HCT116 (cell line): ENCODE measurements around the gene MSH4. TPM values are rescaled to one million over a fixed set of nuclear protein-coding genes. Genes with fewer than 3 reads are reported as not detected.
A peak's percentile ranks its signal among the peaks of the same experiment; 100 is the strongest.

ENCODE experiments used
- ATAC-seq: fragments of 200-7000 bp; cut with Tn5 transposase; 2 replicates; pipeline ENCODE4 v1.9.1; 2020; ENCODE audit warnings: mild to moderate bottlenecking, moderate library complexity
- BruUV-seq: library from RNA; stranded (reverse); fragments of 400-500 nt; replicated peaks from 2 replicates; lab custom pipeline; 2021; lab: Mats Ljungman, UMichigan
- CTCF ChIA-PET: fragments of 300-600 bp; sonication (Branson Sonifier 250); formaldehyde crosslinking; loops from one replicate; lab custom pipeline; 2021; ENCODE audit warnings: antibody characterized with exemption; lab: Charles Lee
- POLR2A ChIA-PET: fragments of 300-600, 350-600 bp; sonication (Branson Sonifier 250); formaldehyde crosslinking; loops from one replicate; lab custom pipeline; 2021; ENCODE audit warnings: antibody characterized with exemption; lab: Charles Lee
- RAD21 ChIA-PET, 2 experiments: fragments of 300-600 bp; sonication (Branson Sonifier 250); formaldehyde crosslinking; loops; one replicate each; lab custom pipeline; 2023; ENCODE audit warnings: low total read pairs in 2 of 2; ENCODE audit not compliant: uncharacterized antibody in 2 of 2, unreplicated experiment in 2 of 2, low non-redundant PET in 1 of 2; lab: Charles Lee
- DNase-seq: peaks from one replicate; pipeline ENCODE4 v3.0.0-alpha.2; 2010; ENCODE audit warnings: low read depth, low spot score
- H2AFZ ChIP-seq: fragments of 200-600 bp; shearing (Covaris generic), sonication (generic); 2 replicates; pipeline ENCODE4 v1.6.1; 2017; ENCODE audit warnings: low read depth, mixed run types, mixed read lengths, antibody characterized with exemption, low read length; ENCODE audit not compliant: poor library complexity, severe bottlenecking
- H3K27ac ChIP-seq: 2 replicates; pipeline ENCODE4 v1.5.1; 2012; ENCODE audit warnings: low read depth, low read length
- H3K27me3 ChIP-seq: fragments of 200-600 bp; sonication (generic); 2 replicates; pipeline ENCODE4 v1.6.1; 2016; ENCODE audit warnings: mixed run types, low read length, mixed read lengths; ENCODE audit not compliant: insufficient read depth
- H3K36me3 ChIP-seq, 2 experiments: fragments of 200-500 bp in 1 of 2; fragments of 200-600 bp in 1 of 2; sonication (Bioruptor generic) in 1 of 2; sonication (generic) in 1 of 2; 2 replicates each; pipeline versions ENCODE4 v1.5.1 to v1.6.1; 2014 to 2016; ENCODE audit warnings: low read length in 2 of 2, inconsistent platforms in 1 of 2, mixed read lengths in 1 of 2, mixed run types in 1 of 2; ENCODE audit not compliant: insufficient read depth in 2 of 2, control insufficient read depth in 1 of 2
- H3K4me1 ChIP-seq, 2 experiments: fragments of 200-600 bp in 1 of 2; sonication (generic) in 1 of 2; 2 replicates each; pipeline versions ENCODE4 v1.5.1 to v1.6.1; 2012 to 2017; ENCODE audit warnings: low read length in 2 of 2, inconsistent platforms in 1 of 2, mild to moderate bottlenecking in 1 of 2, mixed read lengths in 1 of 2, mixed run types in 1 of 2, moderate library complexity in 1 of 2; ENCODE audit not compliant: insufficient read depth in 2 of 2, control insufficient read depth in 1 of 2
- H3K4me2 ChIP-seq: fragments of 200-600 bp; sonication (generic); 2 replicates; pipeline ENCODE4 v1.6.1; 2017; ENCODE audit warnings: mixed run types, low read length, mixed read lengths
- H3K4me3 ChIP-seq, 2 experiments: fragments of 200-600 bp in 1 of 2; sonication (generic) in 1 of 2; replicated peaks in 1 of 2; 2 replicates each; pipeline ENCODE4 v1.5.1; 2011 to 2016; ENCODE audit warnings: low read length in 2 of 2, control low read depth in 1 of 2, low read depth in 1 of 2, mild to moderate bottlenecking in 1 of 2, mixed read lengths in 1 of 2, mixed run types in 1 of 2
- H3K79me2 ChIP-seq: fragments of 200-600 bp; sonication (generic); 2 replicates; pipeline ENCODE4 v1.6.1; 2017; ENCODE audit warnings: mild to moderate bottlenecking, mixed run types, low read length, moderate library complexity, mixed read lengths; ENCODE audit not compliant: insufficient read depth
- H3K9ac ChIP-seq: fragments of 200-600 bp; sonication (generic); 2 replicates; pipeline ENCODE4 v1.6.1; 2016; ENCODE audit warnings: low read length, mixed read lengths
- H3K9me2 ChIP-seq: fragments of 200-600 bp; sonication (generic), shearing (Covaris generic); 2 replicates; pipeline ENCODE4 v1.6.1; 2017; ENCODE audit warnings: mixed run types, mild to moderate bottlenecking, moderate library complexity; ENCODE audit not compliant: insufficient read depth
- H3K9me3 ChIP-seq, 2 experiments: fragments of 200-500 bp in 1 of 2; fragments of 200-600 bp in 1 of 2; sonication (Bioruptor generic) in 1 of 2; sonication (generic) in 1 of 2; 2 replicates each; pipeline ENCODE4 v1.6.1; 2014 to 2017; ENCODE audit warnings: low read length in 2 of 2, mixed read lengths in 2 of 2, inconsistent platforms in 1 of 2, low read depth in 1 of 2, mild to moderate bottlenecking in 1 of 2, mixed run types in 1 of 2, moderate library complexity in 1 of 2; ENCODE audit not compliant: control insufficient read depth in 1 of 2, insufficient read depth in 1 of 2
- H4K20me1 ChIP-seq: fragments of 200-600 bp; sonication (generic), shearing (Covaris generic); 2 replicates; pipeline ENCODE4 v1.6.1; 2017; ENCODE audit warnings: mixed run types, mild to moderate bottlenecking, moderate library complexity; ENCODE audit not compliant: insufficient read depth
- ATF3 ChIP-seq: IDR thresholded peaks from 2 replicates; pipeline ENCODE4 v1.6.1; 2012
- CBX3 ChIP-seq: IDR thresholded peaks from 2 replicates; pipeline ENCODE4 v1.6.1; 2012; ENCODE audit warnings: low read depth
- CEBPB ChIP-seq: IDR thresholded peaks from 2 replicates; pipeline ENCODE4 v1.6.1; 2012; ENCODE audit warnings: low read depth
- EGR1 ChIP-seq: IDR thresholded peaks from 2 replicates; pipeline ENCODE4 v1.6.1; 2012; ENCODE audit warnings: low read depth
- ELF1 ChIP-seq: IDR thresholded peaks from 2 replicates; pipeline ENCODE4 v1.6.1; 2012; ENCODE audit warnings: low read depth, borderline replicate concordance
- EZH2phosphoT487 ChIP-seq: fragments of 200-600 bp; IDR thresholded peaks from 2 replicates; pipeline ENCODE4 v1.6.1; 2018; ENCODE audit warnings: antibody characterized with exemption, borderline replicate concordance
- FOSL1 ChIP-seq: IDR thresholded peaks from 2 replicates; pipeline ENCODE4 v1.6.1; 2012; ENCODE audit warnings: low read depth
- JUND ChIP-seq: IDR thresholded peaks from 2 replicates; pipeline ENCODE4 v1.6.1; 2012
- MAX ChIP-seq: IDR thresholded peaks from 2 replicates; pipeline ENCODE4 v1.6.1; 2012
- POLR2A ChIP-seq: IDR thresholded peaks from 2 replicates; pipeline ENCODE4 v1.7.0; 2011; ENCODE audit warnings: borderline replicate concordance; ENCODE audit not compliant: insufficient read depth, insufficient read length; ENCODE audit errors: extremely low read depth
- POLR2AphosphoS5 ChIP-seq: IDR thresholded peaks from 2 replicates; pipeline ENCODE4 v1.6.1; 2011; ENCODE audit warnings: mild to moderate bottlenecking, low read depth, low read length, moderate library complexity
- SIN3A ChIP-seq: IDR thresholded peaks from 2 replicates; pipeline ENCODE4 v1.6.1; 2012; ENCODE audit warnings: low read depth
- YY1 ChIP-seq: IDR thresholded peaks from 2 replicates; pipeline ENCODE4 v1.6.1; 2011; ENCODE audit warnings: low read length, low read depth, moderate library complexity, mild to moderate bottlenecking; ENCODE audit not compliant: insufficient replicate concordance; ENCODE audit errors: extremely low read depth
- ZFX ChIP-seq: fragments of 450-650 bp; IDR thresholded peaks from 2 replicates; pipeline ENCODE4 v1.6.1; 2017
- intact Hi-C: fragments of 100-400 bp; cut with micrococcal nuclease; formaldehyde crosslinking; loops from 2 replicates; pipeline ENCODE4 v1.10.0; 2022
- total RNA-seq: library from RNA; stranded (reverse); gene quantifications from one replicate; pipeline ENCODE4 v1.2.1, GENCODE V29; 2021; ENCODE audit not compliant: unreplicated experiment
- TF ChIP-seq, protein P1 (sequence below): IDR thresholded peaks from 2 replicates; pipeline ENCODE4 v1.6.1; 2012; ENCODE audit warnings: low read depth

MSH4 gene
- total RNA-seq, 1 experiment from 2014 or later, result 1.7 TPM

DNA sequence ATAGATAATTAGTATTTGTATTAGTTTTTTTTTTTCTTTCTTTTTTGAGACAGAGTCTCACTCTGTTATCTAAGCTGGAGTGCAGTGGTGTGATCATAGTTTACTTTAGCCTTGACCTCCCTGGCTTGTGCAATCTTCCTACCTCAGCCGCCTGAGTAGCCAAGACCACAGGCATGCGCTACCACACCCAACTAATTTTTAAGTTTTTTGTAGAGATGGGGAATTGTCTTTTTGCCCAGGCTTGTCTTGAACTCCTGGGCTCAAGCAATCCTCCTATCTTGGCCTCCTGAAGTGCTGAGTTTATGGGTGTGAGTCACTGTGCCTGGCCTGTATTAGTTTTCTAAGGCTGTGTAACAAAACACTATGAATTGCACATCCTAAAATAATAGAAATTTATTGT lies 58.3 kb downstream of the MSH4 start:
- no peak overlapping the region for H3K4me3 ChIP-seq
- intact Hi-C loops, result no loop called here
- H3K27ac ChIP-seq, result no peak overlapping the region
- ChIA-PET RAD21 (no interaction called here), POLR2A (no interaction called here), CTCF (no interaction called here)
- H3K9me2 ChIP-seq, result no peaks in the 10 kb centered on the region
- H3K27me3 ChIP-seq, result no peaks in the 10 kb centered on the region
- H2AFZ ChIP-seq, result no peak overlapping the region
- peak; percentile 82 for ATAC-seq
- H3K4me2 ChIP-seq, result peak overlapping the region; percentile 29; the same call in 1 of the 2 replicates
- H3K36me3 ChIP-seq, result no peaks in the 10 kb centered on the region
- H4K20me1 ChIP-seq, result no peaks in the 10 kb centered on the region
- TF ChIP-seq EGR1 (no peak), POLR2AphosphoS5 (no peak), ATF3 (no peak), CEBPB (peak; percentile 79)
- peaks cover 13% of the 10 kb centered on the region in 2 experiments for H3K4me1 ChIP-seq
- no peaks in the 10 kb centered on the region for H3K9me3 ChIP-seq
- H3K79me2 ChIP-seq, result no peaks in the 10 kb centered on the region
- BruUV-seq, result no TSS peak
- H3K9ac ChIP-seq, result no peak overlapping the region
- peak; percentile 8 for DNase-seq

DNA sequence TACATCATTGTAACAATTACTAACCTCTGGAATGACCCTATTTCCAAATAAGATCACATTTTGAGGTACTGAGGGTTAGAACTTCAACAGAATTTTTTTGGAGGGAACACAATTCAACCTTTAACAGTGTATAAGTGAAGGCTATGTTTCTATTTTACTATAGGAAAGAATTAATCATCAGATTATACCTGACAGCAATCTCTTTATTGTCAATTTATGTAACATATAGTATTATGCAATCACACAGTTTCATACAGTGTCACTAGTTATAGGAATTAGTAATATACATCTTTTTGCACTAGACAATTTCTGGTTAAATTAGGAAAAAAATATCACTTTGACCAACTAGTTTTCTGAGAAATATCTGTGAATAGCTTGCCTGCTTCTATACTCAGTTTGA lies 59.1 kb downstream of the MSH4 start:
- BruUV-seq, result no TSS peak
- Histone ChIP-seq H3K27me3 (no peaks in the 10 kb centered on the region), H3K9ac (no peak overlapping the region), H3K9me2 (no peaks in the 10 kb centered on the region), H3K4me1 (peaks cover 13% of the 10 kb centered on the region in 2 experiments), H3K36me3 (no peaks in the 10 kb centered on the region), H3K9me3 (no peaks in the 10 kb centered on the region), H4K20me1 (no peaks in the 10 kb centered on the region), H3K4me3 (no peak overlapping the region), H3K79me2 (no peaks in the 10 kb centered on the region), H3K4me2 (no peak overlapping the region; the same call in 1 of the 2 replicates), H2AFZ (no peak overlapping the region), H3K27ac (no peak overlapping the region)
- CTCF ChIA-PET, result no interaction called here
- intact Hi-C loops, result no loop called here
- DNase-seq, result no peak
- TF ChIP-seq JUND (no peak), CBX3 (no peak), CEBPB (no peak), ATF3 (no peak), FOSL1 (no peak), POLR2A (no peak), POLR2AphosphoS5 (no peak), EZH2phosphoT487 (no peak), EGR1 (no peak), YY1 (no peak), MAX (no peak), SIN3A (no peak), ZFX (no peak), ELF1 (no peak)
- TF ChIP-seq, protein P1, sequence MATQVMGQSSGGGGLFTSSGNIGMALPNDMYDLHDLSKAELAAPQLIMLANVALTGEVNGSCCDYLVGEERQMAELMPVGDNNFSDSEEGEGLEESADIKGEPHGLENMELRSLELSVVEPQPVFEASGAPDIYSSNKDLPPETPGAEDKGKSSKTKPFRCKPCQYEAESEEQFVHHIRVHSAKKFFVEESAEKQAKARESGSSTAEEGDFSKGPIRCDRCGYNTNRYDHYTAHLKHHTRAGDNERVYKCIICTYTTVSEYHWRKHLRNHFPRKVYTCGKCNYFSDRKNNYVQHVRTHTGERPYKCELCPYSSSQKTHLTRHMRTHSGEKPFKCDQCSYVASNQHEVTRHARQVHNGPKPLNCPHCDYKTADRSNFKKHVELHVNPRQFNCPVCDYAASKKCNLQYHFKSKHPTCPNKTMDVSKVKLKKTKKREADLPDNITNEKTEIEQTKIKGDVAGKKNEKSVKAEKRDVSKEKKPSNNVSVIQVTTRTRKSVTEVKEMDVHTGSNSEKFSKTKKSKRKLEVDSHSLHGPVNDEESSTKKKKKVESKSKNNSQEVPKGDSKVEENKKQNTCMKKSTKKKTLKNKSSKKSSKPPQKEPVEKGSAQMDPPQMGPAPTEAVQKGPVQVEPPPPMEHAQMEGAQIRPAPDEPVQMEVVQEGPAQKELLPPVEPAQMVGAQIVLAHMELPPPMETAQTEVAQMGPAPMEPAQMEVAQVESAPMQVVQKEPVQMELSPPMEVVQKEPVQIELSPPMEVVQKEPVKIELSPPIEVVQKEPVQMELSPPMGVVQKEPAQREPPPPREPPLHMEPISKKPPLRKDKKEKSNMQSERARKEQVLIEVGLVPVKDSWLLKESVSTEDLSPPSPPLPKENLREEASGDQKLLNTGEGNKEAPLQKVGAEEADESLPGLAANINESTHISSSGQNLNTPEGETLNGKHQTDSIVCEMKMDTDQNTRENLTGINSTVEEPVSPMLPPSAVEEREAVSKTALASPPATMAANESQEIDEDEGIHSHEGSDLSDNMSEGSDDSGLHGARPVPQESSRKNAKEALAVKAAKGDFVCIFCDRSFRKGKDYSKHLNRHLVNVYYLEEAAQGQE, result no peak
- no peak for ATAC-seq
- RAD21 ChIA-PET, result no interaction called here
- POLR2A ChIA-PET, result no interaction called here
